ENCODE results near the gene SHLD1. TPM values are rescaled to one million over a fixed set of nuclear protein-coding genes. Genes with fewer than 3 reads are reported as not detected.
"Not testable (repeated sequence)": the region's sequence is repeated elsewhere in the genome, so short reads cannot be mapped to it uniquely, and the experiment has no call there.

The SHLD1 gene
- polyA plus RNA-seq, 4 donors = 8.3 to 11.7 (median 10.1) TPM

GRCh38 chr20:5734602-5735001, 15.6 kb upstream of the SHLD1 start:
- DNase-seq (ENCODE audit: low read depth in 4 of 4, low spot score in 2 of 4) = no peak

DNA sequence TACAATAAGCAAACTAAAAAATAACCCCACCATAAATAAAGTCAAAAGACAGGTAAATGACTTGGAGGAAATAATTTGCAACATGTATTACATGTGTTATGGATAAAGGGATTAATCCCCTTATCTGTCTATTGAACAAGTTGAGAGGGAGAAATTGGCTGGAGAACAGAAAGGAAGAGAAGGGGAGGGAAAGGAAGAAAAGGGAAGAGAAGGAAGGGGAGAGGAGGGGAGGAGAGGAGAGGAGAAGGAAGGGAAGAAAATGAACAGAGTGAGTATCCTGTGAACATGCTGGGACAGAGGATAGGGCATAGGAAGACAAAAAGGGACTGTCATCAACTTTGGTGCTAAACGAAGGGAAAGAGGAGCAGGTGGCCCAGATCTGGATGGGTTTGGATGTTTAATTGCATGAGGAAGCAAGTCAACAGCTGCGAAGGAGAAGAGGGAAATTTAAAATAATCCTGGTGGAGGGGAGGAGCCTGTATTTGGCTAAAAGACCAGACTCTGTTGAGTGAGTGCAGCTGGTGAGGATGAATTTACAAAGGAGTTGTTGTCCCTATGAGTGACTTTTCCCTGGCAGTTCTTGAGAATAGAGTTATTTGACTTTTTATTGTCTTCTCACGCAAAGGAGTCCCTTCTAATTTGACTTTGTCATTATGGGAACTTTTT, 14.2 kb upstream of the SHLD1 start:
- peak in 2 of 4 donors; percentile 41 to 48 for DNase-seq (ENCODE audit: low read depth in 4 of 4, low spot score in 2 of 4)

DNA sequence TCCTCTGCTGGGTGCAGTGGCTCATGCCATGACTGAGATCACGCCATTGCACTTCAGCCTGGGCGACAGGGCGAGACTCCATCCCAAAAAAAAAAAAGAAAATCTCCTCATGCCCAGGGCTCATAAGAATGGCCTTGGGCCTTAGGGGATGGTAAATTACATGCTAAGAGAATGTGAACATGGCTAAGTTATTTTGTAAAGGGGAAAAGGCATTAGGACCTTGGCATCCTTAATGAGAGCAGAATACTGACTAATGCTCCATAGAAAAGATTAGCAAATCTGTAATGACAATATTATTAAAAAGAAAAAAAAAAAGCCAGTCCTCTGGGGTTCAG, 12.6 kb upstream of the SHLD1 start:
- DNase-seq (ENCODE audit: low read depth in 4 of 4, low spot score in 2 of 4) = no peak

DNA sequence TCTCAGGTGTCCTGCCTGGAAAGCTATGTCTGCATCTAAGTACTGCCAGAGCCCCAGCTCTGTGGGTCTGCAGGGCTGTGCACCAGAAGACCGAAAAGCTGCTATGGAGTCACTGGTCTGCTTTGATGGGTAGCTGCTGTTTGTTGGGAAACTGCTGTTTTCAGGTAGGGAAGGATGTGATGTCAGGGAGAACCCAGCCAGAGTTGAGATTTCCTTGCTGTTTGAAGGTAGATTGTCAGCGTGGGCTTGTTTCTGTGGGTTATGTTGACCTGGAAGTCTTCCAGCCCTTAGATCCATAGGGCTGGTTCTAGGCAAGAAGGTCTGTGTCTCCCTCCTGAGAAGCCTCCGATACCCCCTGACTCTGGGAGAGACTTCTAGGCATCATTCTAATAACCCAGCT, 12.2 kb upstream of the SHLD1 start:
- DNase-seq (ENCODE audit: low read depth in 4 of 4, low spot score in 2 of 4) = no peak

GRCh38 chr20:5740643-5741042, 9.6 kb upstream of the SHLD1 start:
- not testable (repeated sequence) for DNase-seq (ENCODE audit: low read depth in 4 of 4, low spot score in 2 of 4)

- DNase-seq (ENCODE audit: low read depth in 4 of 4, low spot score in 2 of 4) = no peak
Observed at GRCh38 chr20:5741089-5741488, 9.1 kb upstream of the SHLD1 start.

DNA sequence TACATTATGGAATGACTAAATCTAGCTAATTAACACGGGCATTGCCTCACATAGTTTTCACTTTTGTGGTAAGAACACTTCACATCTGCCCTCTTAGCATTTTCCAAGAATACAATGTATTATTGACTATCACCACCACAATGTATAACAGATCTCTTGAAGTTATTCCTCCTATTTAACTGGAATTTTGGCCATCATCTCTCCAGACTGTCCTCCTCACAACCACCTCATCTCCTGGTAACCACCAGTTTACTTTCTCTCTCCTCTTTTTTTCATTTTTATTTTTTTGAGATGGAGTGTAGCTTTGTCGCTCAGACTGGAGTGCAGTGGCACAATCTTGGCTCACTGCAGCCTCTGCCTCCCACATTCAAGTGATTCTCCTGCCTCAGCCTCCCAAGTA, 8.2 kb upstream of the SHLD1 start:
- no peak for DNase-seq (ENCODE audit: low read depth in 4 of 4, low spot score in 2 of 4)

DNA sequence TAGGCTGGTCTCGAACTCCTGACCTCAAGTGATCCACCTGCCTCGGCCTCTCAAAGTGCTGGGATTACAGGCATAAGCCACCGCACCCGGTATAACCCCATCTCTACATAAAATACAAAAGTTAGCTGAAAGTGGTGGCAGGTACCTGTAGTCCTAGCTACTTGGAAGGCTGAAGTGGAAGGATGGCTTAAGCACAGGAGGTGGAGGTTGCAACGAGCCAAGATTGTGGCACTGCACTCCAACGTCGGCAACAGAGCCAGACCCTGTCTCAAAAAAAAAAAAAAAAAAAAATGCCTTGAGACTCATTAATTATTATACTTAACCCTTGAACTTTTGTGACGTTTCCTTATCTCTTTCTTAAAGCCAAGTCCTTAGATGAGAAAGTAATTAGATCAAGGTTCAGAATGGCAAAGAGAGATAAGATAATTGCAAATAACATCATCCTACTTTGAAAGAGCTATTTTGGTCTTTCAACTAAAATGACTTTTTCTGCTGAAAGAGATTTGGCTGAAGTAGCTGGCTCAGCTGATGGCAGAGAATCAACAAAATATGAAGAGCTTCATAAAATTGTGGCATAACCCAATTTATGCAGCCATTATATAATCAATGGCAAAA, 4.7 kb upstream of the SHLD1 start:
- no peak for DNase-seq (ENCODE audit: low read depth in 4 of 4, low spot score in 2 of 4)

DNA sequence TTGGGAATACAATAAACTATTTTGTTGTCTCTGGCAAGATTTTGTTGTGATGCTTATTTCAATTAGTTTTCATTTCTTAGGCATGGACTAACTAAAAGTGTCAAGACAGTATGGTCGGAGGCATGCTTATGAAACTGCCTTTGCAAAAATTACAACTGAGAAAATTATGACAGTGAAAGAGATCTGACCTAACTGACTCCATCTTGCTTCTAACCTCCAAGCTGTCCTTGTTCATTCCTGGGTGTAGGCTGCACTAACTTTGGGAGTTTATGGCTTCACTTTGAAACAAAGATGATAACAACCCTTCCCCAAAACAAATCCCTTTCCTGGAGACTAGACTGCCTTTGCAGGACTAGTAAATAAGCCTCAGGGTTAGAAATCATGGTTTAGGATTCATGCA, 4.1 kb upstream of the SHLD1 start:
- no peak for DNase-seq (ENCODE audit: low read depth in 4 of 4, low spot score in 2 of 4)

DNA sequence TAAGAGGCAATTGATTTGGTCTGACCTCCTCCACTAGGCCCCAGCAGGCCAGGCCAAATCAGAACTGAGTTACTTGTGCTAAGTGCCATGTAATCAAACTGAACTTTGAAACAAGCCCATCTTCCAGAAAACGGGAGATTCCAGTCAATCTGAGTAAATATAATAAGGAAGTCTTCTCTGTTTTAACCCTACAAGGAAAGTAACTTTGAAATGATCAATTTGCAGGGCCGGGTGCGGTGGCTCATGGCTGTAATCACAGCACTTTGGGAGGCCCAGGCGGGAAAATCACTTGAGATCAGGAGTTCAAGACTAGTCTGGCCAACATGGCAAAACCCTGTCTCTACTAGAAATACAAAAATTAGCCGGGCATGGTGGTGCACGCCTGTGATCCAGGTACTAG, 2.0 kb upstream of the SHLD1 start:
- no peak for DNase-seq (ENCODE audit: low read depth in 4 of 4, low spot score in 2 of 4)

GRCh38 chr20:5749512-5749951, 669 bp upstream of the SHLD1 start:
- DNase-seq (ENCODE audit: low read depth in 4 of 4, low spot score in 2 of 4) = not testable (repeated sequence)

- DNase-seq (ENCODE audit: low read depth in 4 of 4, low spot score in 2 of 4) = no peak
Observed at GRCh38 chr20:5751856-5752255, 1.7 kb downstream of the SHLD1 start.

DNA sequence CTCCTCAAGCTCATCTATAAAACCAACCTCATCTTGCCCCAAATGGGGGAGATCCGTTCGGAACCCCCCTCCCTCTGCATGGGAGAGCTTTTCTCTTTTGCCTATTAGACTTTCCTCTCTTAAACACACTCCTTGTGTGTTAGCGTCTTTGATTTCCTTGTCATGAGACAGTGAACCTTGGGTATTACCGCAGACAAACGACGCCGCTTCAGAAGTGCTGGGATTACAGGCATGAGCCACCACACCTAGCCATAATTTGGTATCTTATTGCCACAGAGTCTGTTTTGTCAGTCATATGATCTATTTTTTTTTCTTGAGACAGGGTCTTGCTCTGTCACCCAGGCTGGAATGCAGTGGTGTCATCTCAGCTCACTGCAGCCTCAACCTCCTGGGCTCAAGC, 3.6 kb downstream of the SHLD1 start:
- no peak for DNase-seq (ENCODE audit: low read depth in 4 of 4, low spot score in 2 of 4)

- DNase-seq (ENCODE audit: low read depth in 4 of 4, low spot score in 2 of 4) = no peak
Observed at GRCh38 chr20:5757949-5758348, 7.7 kb downstream of the SHLD1 start.

GRCh38 chr20:5766085-5766764, 16.0 kb downstream of the SHLD1 start:
- no peak for DNase-seq (ENCODE audit: low read depth in 4 of 4, low spot score in 2 of 4)

DNA sequence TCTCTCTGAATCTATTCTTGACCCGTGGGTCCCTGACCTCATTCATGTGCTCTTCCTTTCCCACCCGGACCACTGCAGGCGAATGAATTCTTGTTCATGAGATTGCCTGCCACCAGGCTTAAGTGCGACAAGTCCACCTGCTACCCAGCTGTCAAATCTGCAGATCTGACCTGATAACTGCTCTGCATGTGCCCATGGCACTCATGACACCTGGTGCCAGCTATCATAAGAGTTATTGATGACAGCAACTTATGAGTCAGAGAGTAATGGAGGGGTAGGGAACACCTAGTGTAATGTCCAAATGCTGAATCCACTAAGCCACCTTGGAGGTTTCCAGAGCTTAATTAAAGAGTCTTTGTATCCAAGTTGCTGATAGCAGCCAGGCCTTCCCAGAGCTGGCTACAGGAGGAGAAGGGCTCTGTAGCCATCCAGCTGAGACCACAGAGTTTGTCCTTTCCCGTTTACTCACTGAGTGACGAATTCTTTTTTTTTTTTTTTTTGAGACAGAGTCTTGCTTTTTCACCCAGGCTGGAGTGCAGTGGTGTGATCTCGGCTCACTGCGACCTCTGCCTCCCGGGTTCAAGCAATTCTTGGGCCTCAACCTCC, 17.4 kb downstream of the SHLD1 start:
- no peak for DNase-seq (ENCODE audit: low read depth in 4 of 4, low spot score in 2 of 4)

GRCh38 chr20:5770231-5770986, 20.2 kb downstream of the SHLD1 start:
- no peak for DNase-seq (ENCODE audit: low read depth in 4 of 4, low spot score in 2 of 4)

DNA sequence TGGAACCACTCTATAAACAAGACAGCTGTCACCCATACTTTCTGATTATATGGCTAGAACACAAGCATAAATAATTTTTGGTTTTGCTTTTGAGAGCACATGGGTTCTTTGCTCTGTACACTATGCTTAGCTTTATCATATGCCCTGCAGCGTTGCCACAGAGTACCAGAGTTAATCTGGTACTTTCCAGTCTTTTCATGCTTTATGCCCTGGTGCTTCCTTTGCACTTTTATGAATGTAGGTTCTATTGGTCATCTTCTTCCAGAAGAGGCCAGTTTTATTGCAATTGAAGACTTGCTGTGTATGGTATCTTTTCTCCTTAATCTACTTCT, 20.8 kb downstream of the SHLD1 start:
- DNase-seq (ENCODE audit: low read depth in 4 of 4, low spot score in 2 of 4) = no peak

DNA sequence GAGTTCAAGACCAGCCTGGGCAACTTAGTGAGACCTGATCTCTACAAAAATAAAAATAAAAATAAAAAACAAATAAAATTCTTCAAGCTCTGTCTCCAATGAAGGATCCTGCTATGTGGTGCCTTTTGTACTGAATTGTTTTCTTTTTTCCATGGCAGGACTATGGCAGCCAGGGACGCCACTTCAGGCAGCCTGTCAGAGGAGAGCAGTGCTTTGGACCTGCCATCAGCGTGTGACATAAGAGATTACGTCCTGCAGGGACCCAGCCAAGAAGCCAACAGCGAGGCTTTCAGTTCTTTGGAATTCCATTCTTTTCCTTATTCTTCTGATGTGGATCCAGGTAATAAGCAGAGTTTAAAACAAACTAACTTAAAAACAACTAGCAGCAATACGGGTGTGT, 22.5 kb downstream of the SHLD1 start:
- DNase-seq (ENCODE audit: low read depth in 4 of 4, low spot score in 2 of 4) = no peak

GRCh38 chr20:5773589-5773988, 23.4 kb downstream of the SHLD1 start:
- DNase-seq (ENCODE audit: low read depth in 4 of 4, low spot score in 2 of 4) = no peak

DNA sequence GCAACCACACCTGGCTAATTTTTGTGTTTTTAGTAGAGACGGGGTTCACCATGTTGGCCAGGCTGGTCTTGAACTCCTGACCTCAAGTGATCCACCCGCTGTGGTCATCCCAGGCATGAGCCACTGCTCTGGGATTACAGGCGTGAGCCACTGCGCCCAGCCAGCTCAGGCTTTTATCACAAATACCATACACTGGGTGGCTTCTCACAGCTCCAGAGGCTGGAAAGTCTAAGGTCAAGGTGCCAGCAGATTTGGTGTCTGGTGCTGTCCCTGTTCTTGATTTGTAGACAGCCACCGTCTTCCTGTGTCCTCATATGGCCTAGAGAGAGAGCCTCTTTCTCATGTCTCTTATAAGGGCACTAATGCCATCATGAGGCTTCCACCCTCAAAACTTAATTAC, 25.9 kb downstream of the SHLD1 start:
- DNase-seq (ENCODE audit: low read depth in 4 of 4, low spot score in 2 of 4) = no peak

Data from left renal cortex interstitium (tissue), 4 donors.